HG02943 (cell line): Measurements from ENCODE around the gene B3GALT4.
A peak's percentile ranks its signal among the peaks of the same experiment; 100 is the strongest.
"Not testable (repeated sequence)": the region's sequence is repeated elsewhere in the genome, so short reads cannot be mapped to it uniquely, and the experiment has no call there.

Source experiments
- ATAC-seq: cut with Tn5 transposase; IDR thresholded peaks from one replicate; pipeline ENCODE4 v1.9.1; 2021; ENCODE audit warnings: mild to moderate bottlenecking, low read depth, moderate library complexity; ENCODE audit not compliant: unreplicated experiment

The B3GALT4 gene

GRCh38 chr6:33271468-33272274 is 5.3 kb upstream of the B3GALT4 start, which contains the start of the genes RPS18 and VPS52:
Gene RPS18 (plus strand): TSS chr6:33272075. CDS start chr6:33272120, 45 bp downstream.
Gene VPS52 (minus strand): TSS chr6:33271876. CDS start chr6:33271675, 201 bp downstream.
- peak; percentile 74 for ATAC-seq

GRCh38 chr6:33272275-33273128 is 4.4 kb upstream of the B3GALT4 start:
- ATAC-seq = peak; percentile 19

- no peak for ATAC-seq
Observed at GRCh38 chr6:33273129-33273923, 3.6 kb upstream of the B3GALT4 start.

GRCh38 chr6:33273924-33274902 is 2.7 kb upstream of the B3GALT4 start:
- ATAC-seq = no peak

GRCh38 chr6:33275795-33276580 is 935 bp upstream of the B3GALT4 start:
- ATAC-seq = not testable (repeated sequence)

- ATAC-seq = no peak
Observed at GRCh38 chr6:33276581-33276863, 401 bp upstream of the B3GALT4 start.

GRCh38 chr6:33277663-33278391 is 904 bp downstream of the B3GALT4 start:
- ATAC-seq = no peak

GRCh38 chr6:33278392-33278741 is 1.4 kb downstream of the B3GALT4 start:
- ATAC-seq = no peak

GRCh38 chr6:33278810-33279209 is 1.9 kb downstream of the B3GALT4 start:
- no peak for ATAC-seq

- ATAC-seq = no peak
Observed at GRCh38 chr6:33279257-33279695, 2.4 kb downstream of the B3GALT4 start.

GRCh38 chr6:33279971-33280511 is 3.1 kb downstream of the B3GALT4 start:
- ATAC-seq = no peak

GRCh38 chr6:33280539-33280938 is 3.6 kb downstream of the B3GALT4 start:
- no peak for ATAC-seq

- ATAC-seq = not testable (repeated sequence)
Observed at GRCh38 chr6:33285214-33285613, 8.3 kb downstream of the B3GALT4 start.

- no peak for ATAC-seq
Observed at GRCh38 chr6:33286946-33287914, 10.3 kb downstream of the B3GALT4 start.

GRCh38 chr6:33288141-33288920 is 11.4 kb downstream of the B3GALT4 start:
- no peak for ATAC-seq
